Stimulated activated CD8-positive, alpha-beta memory T cell treated with anti-CD3 and anti-CD28 coated beads, Interleukin-4, amount 100 ng/mL, for 1 hour (primary cell): ENCODE results near the gene CORO1C.
"Not testable (repeated sequence)": the region's sequence is repeated elsewhere in the genome, so short reads cannot be mapped to it uniquely, and the experiment has no call there.

Experiments used
- DNase-seq, 2 donors: peaks; one replicate each; pipeline ENCODE4 v3.0.0-alpha.2; 2020; ENCODE audit warnings: low read depth in 2 of 2, low spot score in 1 of 2

The CORO1C gene

GRCh38 chr12:108619369-108620160 is 111.8 kb downstream of the CORO1C start:
- no peak for DNase-seq

- not testable (repeated sequence) for DNase-seq
Observed at GRCh38 chr12:108618953-108619274, 112.4 kb downstream of the CORO1C start.

- DNase-seq, result peak; percentile 54 to 57
Observed at GRCh38 chr12:108618079-108618952, 113.0 kb downstream of the CORO1C start.

GRCh38 chr12:108616941-108617858 is 114.1 kb downstream of the CORO1C start:
- DNase-seq, result peak; percentile 41 to 57

GRCh38 chr12:108616359-108616758 is 115.0 kb downstream of the CORO1C start:
- no peak for DNase-seq

GRCh38 chr12:108615918-108616317 is 115.4 kb downstream of the CORO1C start:
- DNase-seq, result no peak

- DNase-seq, result no peak
Observed at GRCh38 chr12:108614639-108615038, 116.7 kb downstream of the CORO1C start.

- no peak for DNase-seq
Observed at GRCh38 chr12:108614041-108614440, 117.3 kb downstream of the CORO1C start.

GRCh38 chr12:108613548-108613947 is 117.8 kb downstream of the CORO1C start:
- DNase-seq, result no peak

- DNase-seq, result no peak
Observed at GRCh38 chr12:108612788-108613282, 118.5 kb downstream of the CORO1C start.

GRCh38 chr12:108611884-108612415 is 119.4 kb downstream of the CORO1C start:
- DNase-seq, result peak in 1 of 2 donors; percentile 27

GRCh38 chr12:108610856-108611605 is 120.3 kb downstream of the CORO1C start:
- no peak for DNase-seq

GRCh38 chr12:108610336-108610815 is 120.9 kb downstream of the CORO1C start:
- DNase-seq, result no peak

GRCh38 chr12:108609537-108610335 is 121.6 kb downstream of the CORO1C start:
- no peak for DNase-seq

- DNase-seq, result no peak
Observed at GRCh38 chr12:108608616-108609015, 122.7 kb downstream of the CORO1C start.

GRCh38 chr12:108607981-108608600 is 123.2 kb downstream of the CORO1C start:
- no peak for DNase-seq

- DNase-seq, result no peak
Observed at GRCh38 chr12:108606492-108606891, 124.8 kb downstream of the CORO1C start.

GRCh38 chr12:108605690-108606406 is 125.5 kb downstream of the CORO1C start:
- no peak for DNase-seq
